Endothelial cell of umbilical vein (primary cell): Measurements from ENCODE around the gene CNTFR. TPM values are rescaled to one million over a fixed set of nuclear protein-coding genes. Genes with fewer than 3 reads are reported as not detected.

Experiments used
- BruUV-seq: library from RNA; stranded (reverse); fragments of 400-500 nt; replicated peaks from 2 replicates; lab custom pipeline; 2021; lab: Mats Ljungman, UMichigan
- CTCF ChIA-PET: fragments of 300-600, 350-600 bp; sonication (Branson Sonifier 250); formaldehyde crosslinking; loops from one replicate; lab custom pipeline; 2021; ENCODE audit warnings: antibody characterized with exemption, inconsistent platforms; lab: Charles Lee
- POLR2A ChIA-PET: fragments of 300-600, 350-600 bp; sonication (Branson Sonifier 250); formaldehyde crosslinking; loops from one replicate; lab custom pipeline; 2021; ENCODE audit warnings: antibody characterized with exemption, inconsistent platforms; lab: Charles Lee
- DNase-seq: peaks from one replicate; pipeline ENCODE4 v3.0.0-alpha.2; 2011; ENCODE audit warnings: low read depth, low spot score
- FAIRE-seq: peaks from 2 replicates; lab custom pipeline; 2011; peaks lifted over from hg19 to GRCh38; lab: Jason Lieb, UNC
- H2AFZ ChIP-seq: 2 replicates; pipeline ENCODE4 v1.6.0; 2012; ENCODE audit warnings: low read depth, low read length, control low read depth, inconsistent platforms
- H3K27ac ChIP-seq: 2 replicates; pipeline ENCODE4 v1.5.1; 2011; ENCODE audit warnings: low read depth, mild to moderate bottlenecking, control low read depth, low read length, moderate library complexity; ENCODE audit not compliant: insufficient read depth
- H3K27me3 ChIP-seq, 2 experiments: 2 replicates each; pipeline versions ENCODE4 v1.6.0 to v1.6.1; 2011; ENCODE audit warnings: low read length in 2 of 2, mixed read lengths in 1 of 2; ENCODE audit not compliant: control insufficient read depth in 2 of 2, insufficient read depth in 2 of 2
- H3K36me3 ChIP-seq, 2 experiments: 2 replicates in 1 of 2; 3 replicates in 1 of 2; pipeline ENCODE4 v1.5.1; 2011; ENCODE audit warnings: low read length in 2 of 2, mild to moderate bottlenecking in 1 of 2, moderate library complexity in 1 of 2; ENCODE audit not compliant: control insufficient read depth in 2 of 2, insufficient read depth in 2 of 2; ENCODE audit errors: extremely low read depth in 1 of 2
- H3K4me1 ChIP-seq: 3 replicates; pipeline ENCODE4 v1.5.1; 2011; ENCODE audit warnings: mild to moderate bottlenecking, low read length; ENCODE audit not compliant: control insufficient read depth, insufficient read depth; ENCODE audit errors: extremely low read depth
- H3K4me2 ChIP-seq: 2 replicates; pipeline ENCODE4 v1.6.1; 2011; ENCODE audit warnings: low read length, control low read depth, mixed read lengths; ENCODE audit not compliant: insufficient read depth
- H3K4me3 ChIP-seq, 3 experiments: fragments of 200-600 bp in 1 of 3; sonication (generic), shearing (Covaris generic) in 1 of 3; replicated peaks in 1 of 3; 2 replicates each; pipeline ENCODE4 v1.5.1; 2011 to 2016; ENCODE audit warnings: control low read depth in 3 of 3, low read length in 3 of 3, mild to moderate bottlenecking in 2 of 3, inconsistent platforms in 1 of 3, low read depth in 1 of 3, moderate library complexity in 1 of 3; ENCODE audit not compliant: insufficient read depth in 1 of 3
- H3K79me2 ChIP-seq: 2 replicates; pipeline ENCODE4 v1.6.0; 2012; ENCODE audit warnings: low read length, inconsistent platforms; ENCODE audit not compliant: control insufficient read depth, insufficient read depth
- H3K9ac ChIP-seq: replicated peaks from 2 replicates; pipeline ENCODE3; 2011; ENCODE audit warnings: low read length, control low read depth; ENCODE audit not compliant: insufficient read depth; ENCODE audit errors: extremely low read depth
- H3K9me1 ChIP-seq: replicated peaks from 3 replicates; pipeline ENCODE4 v1.6.0; 2011; ENCODE audit warnings: mild to moderate bottlenecking, low read length; ENCODE audit not compliant: control insufficient read depth, insufficient read depth; ENCODE audit errors: extremely low read depth
- H3K9me3 ChIP-seq: replicated peaks from 2 replicates; pipeline ENCODE4 v1.5.1; 2012; ENCODE audit warnings: low read length, inconsistent platforms; ENCODE audit not compliant: control insufficient read depth, insufficient read depth
- H4K20me1 ChIP-seq: replicated peaks from 2 replicates; pipeline ENCODE3; 2011; ENCODE audit warnings: mild to moderate bottlenecking, low read length; ENCODE audit not compliant: control insufficient read depth, insufficient read depth; ENCODE audit errors: extremely low read depth
- EZH2 ChIP-seq: IDR thresholded peaks from 2 replicates; pipeline ENCODE4 v1.6.1; 2012; ENCODE audit warnings: borderline replicate concordance, low read depth, mild to moderate bottlenecking, moderate library complexity, low read length, inconsistent platforms; ENCODE audit not compliant: severe bottlenecking
- FOS ChIP-seq: IDR thresholded peaks from 2 replicates; pipeline ENCODE4 v1.6.1; 2011; ENCODE audit warnings: mild to moderate bottlenecking, low read length, moderate library complexity, borderline replicate concordance; ENCODE audit not compliant: insufficient read depth
- GATA2 ChIP-seq: IDR thresholded peaks from 2 replicates; pipeline ENCODE4 v1.7.0; 2011; ENCODE audit warnings: low read depth, mild to moderate bottlenecking, moderate library complexity, mixed read lengths, low read length; ENCODE audit not compliant: insufficient read length, insufficient read depth
- JUN ChIP-seq: IDR thresholded peaks from 2 replicates; pipeline ENCODE4 v1.6.1; 2011; ENCODE audit warnings: borderline replicate concordance, low read depth; ENCODE audit not compliant: insufficient read length, insufficient read depth
- MAX ChIP-seq: IDR thresholded peaks from 2 replicates; pipeline ENCODE4 v1.6.1; 2011; ENCODE audit not compliant: insufficient read depth, insufficient read length
- MYC ChIP-seq: IDR thresholded peaks from one replicate; pipeline ENCODE4 v1.6.1; 2011; ENCODE audit warnings: mild to moderate bottlenecking, low read depth, low read length
- POLR2A ChIP-seq: IDR thresholded peaks from 2 replicates; pipeline ENCODE4 v1.6.1; 2012; ENCODE audit warnings: low read depth, mild to moderate bottlenecking, control low read depth, low read length
- POLR2AphosphoS5 ChIP-seq: IDR thresholded peaks from 2 replicates; pipeline ENCODE4 v1.6.1; 2012; ENCODE audit warnings: low read depth, mild to moderate bottlenecking, control low read depth, low read length, moderate library complexity; ENCODE audit not compliant: insufficient read depth
- dilution Hi-C: fragments of 300-500 bp; cut with MboI; formaldehyde crosslinking; loops from one replicate; pipeline ENCODE4 v1.15.0; 2019; ENCODE audit warnings: low sequenced_read_pairs; ENCODE audit not compliant: extremely low pct_ligation_motif_present
- intact Hi-C: fragments of 100-400 bp; cut with micrococcal nuclease; formaldehyde crosslinking; loops from one replicate; pipeline ENCODE4 v1.10.0; 2022
- polyA plus RNA-seq, 4 experiments: library from polyadenylated mRNA; depleted of rRNA in 3 of 4; stranded (reverse) in 3 of 4; unstranded in 1 of 4; fragments of >200 nt; gene quantifications; 2 replicates each; pipeline versions ENCODE4 v1.2.1 to v1.2.3, GENCODE V29; 2011 to 2012; ENCODE audit warnings: missing spikeins in 1 of 4
- total RNA-seq: library from RNA; stranded (reverse); gene quantifications from 2 replicates; pipeline ENCODE4 v1.2.3, GENCODE V29; 2021
- TF ChIP-seq, protein P1 (sequence below), 2 donors: IDR thresholded peaks; 1 replicate in 1 of 2; 2 replicates in 1 of 2; pipeline ENCODE4 v1.5.1; 2011; ENCODE audit warnings: low read length in 2 of 2, mild to moderate bottlenecking in 2 of 2, moderate library complexity in 2 of 2, control low read depth in 1 of 2, inconsistent platforms in 1 of 2, low read depth in 1 of 2; ENCODE audit not compliant: insufficient read depth in 1 of 2; ENCODE audit errors: extremely low read depth in 1 of 2

Gene CNTFR
- total and polyA plus RNA-seq, 2 donors (not counting 3 experiments of a cell fraction or from before 2014, with no cell fraction given), result not detected

GRCh38 chr9:34507556-34507955 is 82.0 kb downstream of the CNTFR start:
- Histone ChIP-seq H2AFZ (no peak overlapping the region), H4K20me1 (no peaks in the 10 kb centered on the region), H3K27ac (no peak overlapping the region), H3K79me2 (no peaks in the 10 kb centered on the region), H3K4me3 (no peak overlapping the region), H3K27me3 (peaks cover 10 to 14% of the 10 kb centered on the region in 2 experiments), H3K4me1 (no peaks in the 10 kb centered on the region), H3K36me3 (no peaks in the 10 kb centered on the region), H3K9me3 (no peaks in the 10 kb centered on the region), H3K9me1 (no peaks in the 10 kb centered on the region), H3K9ac (no peak overlapping the region), H3K4me2 (no peak overlapping the region)
- BruUV-seq, result no TSS peak
- intact Hi-C loops (no loop called here), dilution Hi-C loops (loop anchor here (25.0 kb wide), 1 partner anchor 95 kb away; no protein-coding TSS in a partner anchor)
- FAIRE-seq, result no peak
- CTCF ChIA-PET, result interaction anchor here (1.0 to 2.7 kb wide), 5 partner anchors 40 to 104 kb away, joined by 3 to 19 read pairs (median 11); no protein-coding TSS in a partner anchor
- TF ChIP-seq, protein P1, sequence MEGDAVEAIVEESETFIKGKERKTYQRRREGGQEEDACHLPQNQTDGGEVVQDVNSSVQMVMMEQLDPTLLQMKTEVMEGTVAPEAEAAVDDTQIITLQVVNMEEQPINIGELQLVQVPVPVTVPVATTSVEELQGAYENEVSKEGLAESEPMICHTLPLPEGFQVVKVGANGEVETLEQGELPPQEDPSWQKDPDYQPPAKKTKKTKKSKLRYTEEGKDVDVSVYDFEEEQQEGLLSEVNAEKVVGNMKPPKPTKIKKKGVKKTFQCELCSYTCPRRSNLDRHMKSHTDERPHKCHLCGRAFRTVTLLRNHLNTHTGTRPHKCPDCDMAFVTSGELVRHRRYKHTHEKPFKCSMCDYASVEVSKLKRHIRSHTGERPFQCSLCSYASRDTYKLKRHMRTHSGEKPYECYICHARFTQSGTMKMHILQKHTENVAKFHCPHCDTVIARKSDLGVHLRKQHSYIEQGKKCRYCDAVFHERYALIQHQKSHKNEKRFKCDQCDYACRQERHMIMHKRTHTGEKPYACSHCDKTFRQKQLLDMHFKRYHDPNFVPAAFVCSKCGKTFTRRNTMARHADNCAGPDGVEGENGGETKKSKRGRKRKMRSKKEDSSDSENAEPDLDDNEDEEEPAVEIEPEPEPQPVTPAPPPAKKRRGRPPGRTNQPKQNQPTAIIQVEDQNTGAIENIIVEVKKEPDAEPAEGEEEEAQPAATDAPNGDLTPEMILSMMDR (IDR thresholded peaks at IDR 0.05; ENCODE audit: extremely low read depth in 1 of 2, insufficient read depth in 1 of 2, low read depth in 1 of 2, low read length in 2 of 2), result no peak
- no peak for TF ChIP-seq EZH2
- TF ChIP-seq POLR2A, result no peak
- POLR2A ChIA-PET, result no interaction called here
- no peak for DNase-seq

DNA sequence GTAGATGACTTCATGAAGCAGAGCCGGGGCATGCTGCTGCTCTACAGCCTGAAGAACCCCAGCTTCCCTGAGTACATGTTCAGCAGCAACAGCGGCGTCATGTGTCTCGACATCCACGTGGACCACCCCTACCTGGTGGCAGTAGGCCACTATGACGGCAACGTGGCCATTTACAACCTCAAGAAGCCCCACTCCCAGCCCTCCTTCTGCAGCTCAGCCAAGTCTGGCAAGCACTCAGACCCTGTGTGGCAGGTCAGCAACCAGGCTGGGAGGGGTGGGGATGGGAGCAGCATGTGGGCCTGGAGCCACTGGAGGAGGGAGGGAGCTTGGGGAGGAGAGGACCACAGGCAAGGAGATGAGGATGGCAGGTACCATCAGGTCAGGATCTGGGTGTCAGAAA is 82.9 kb downstream of the CNTFR start:
- Histone ChIP-seq H3K9me1 (no peaks in the 10 kb centered on the region), H2AFZ (no peak overlapping the region), H3K4me3 (no peak overlapping the region), H4K20me1 (no peaks in the 10 kb centered on the region), H3K4me1 (no peaks in the 10 kb centered on the region), H3K27ac (no peak overlapping the region), H3K79me2 (no peaks in the 10 kb centered on the region), H3K36me3 (no peaks in the 10 kb centered on the region), H3K4me2 (no peak overlapping the region), H3K9ac (no peak overlapping the region), H3K9me3 (no peaks in the 10 kb centered on the region), H3K27me3 (peaks cover 10 to 19% of the 10 kb centered on the region in 2 experiments)
- BruUV-seq, result no TSS peak
- dilution Hi-C loops (loop anchor here (25.0 kb wide), 1 partner anchor 94 kb away; no protein-coding TSS in a partner anchor), intact Hi-C loops (no loop called here)
- POLR2A ChIA-PET, result no interaction called here
- TF ChIP-seq POLR2AphosphoS5 (no peak), GATA2 (no peak), MAX (no peak), POLR2A (no peak), JUN (no peak), FOS (no peak), MYC (no peak)
- TF ChIP-seq, protein P1 (IDR thresholded peaks at IDR 0.05; ENCODE audit: extremely low read depth in 1 of 2, insufficient read depth in 1 of 2, low read depth in 1 of 2, low read length in 2 of 2), result no peak
- no peak for DNase-seq
- no peak for FAIRE-seq
- CTCF ChIA-PET, result interaction anchor here (1.0 to 2.7 kb wide), 6 partner anchors 17 to 103 kb away, joined by 3 to 19 read pairs (median 10); no protein-coding TSS in a partner anchor
